ENCODE results near the gene SARDH.

GRCh38 chr9:133785753-133786370 lies 47.7 kb upstream of the SARDH start:
- TF ChIP-seq CTCF (IDR thresholded peaks at IDR 0.05; ENCODE audit: low read length), result no peak
- no peak for TF ChIP-seq EZH2 (IDR thresholded peaks at IDR 0.05; ENCODE audit: borderline replicate concordance, low read length)
